ENCODE measurements around the gene RAI14.

The RAI14 gene

DNA sequence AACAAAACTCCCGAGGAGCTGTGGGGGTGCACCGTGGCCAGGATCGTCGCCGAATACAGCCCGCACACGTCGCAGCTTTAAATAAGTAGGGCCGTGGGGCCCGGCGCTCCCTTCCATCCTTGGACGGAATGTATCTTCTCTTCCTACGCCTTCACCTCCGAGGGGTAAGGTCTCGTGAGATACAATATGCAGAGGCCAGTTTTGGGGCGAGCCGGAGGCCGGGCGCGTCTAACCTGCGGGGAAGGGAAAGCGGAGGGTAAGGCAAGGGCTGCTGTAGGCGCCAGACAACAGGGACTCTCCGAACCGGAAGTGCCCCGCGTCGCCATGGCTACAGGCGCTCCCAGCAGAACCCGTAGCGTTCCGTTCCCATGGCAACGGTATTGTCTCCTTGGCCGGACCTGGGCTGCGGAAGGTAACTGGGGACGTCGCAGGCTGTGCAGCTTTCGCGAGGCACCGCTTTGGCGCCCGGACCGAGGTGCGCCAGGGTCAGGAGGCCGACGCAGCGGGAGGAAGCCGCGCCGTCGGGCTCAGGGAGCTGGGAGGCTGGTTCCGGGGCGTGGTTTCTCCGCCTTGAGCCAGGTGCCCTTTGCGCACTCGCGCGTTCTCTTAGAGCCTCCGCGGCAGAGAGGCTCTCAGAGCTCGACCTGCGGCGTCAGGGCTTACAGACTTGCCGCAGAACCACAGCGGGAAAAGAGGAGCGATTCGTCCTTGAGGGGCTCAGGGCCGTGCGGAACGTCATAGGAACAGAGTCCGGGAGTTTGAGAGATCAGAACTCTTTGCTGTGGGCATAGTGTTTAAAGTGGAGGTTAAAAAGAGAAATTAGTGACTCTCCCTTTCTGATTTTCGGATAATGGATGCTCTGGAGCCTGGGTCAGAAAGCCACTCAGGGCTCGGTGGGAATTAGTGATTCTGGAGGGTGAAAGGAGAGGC is 182.9 kb downstream of the RAI14 start, which contains the start of gene TTC23L:
Gene TTC23L, plus strand, starts transcription at position 380 of the 930 bp plus-strand sequence. CDS start 1,508 bp downstream, outside the sequence.
- TF ChIP-seq, protein P1, sequence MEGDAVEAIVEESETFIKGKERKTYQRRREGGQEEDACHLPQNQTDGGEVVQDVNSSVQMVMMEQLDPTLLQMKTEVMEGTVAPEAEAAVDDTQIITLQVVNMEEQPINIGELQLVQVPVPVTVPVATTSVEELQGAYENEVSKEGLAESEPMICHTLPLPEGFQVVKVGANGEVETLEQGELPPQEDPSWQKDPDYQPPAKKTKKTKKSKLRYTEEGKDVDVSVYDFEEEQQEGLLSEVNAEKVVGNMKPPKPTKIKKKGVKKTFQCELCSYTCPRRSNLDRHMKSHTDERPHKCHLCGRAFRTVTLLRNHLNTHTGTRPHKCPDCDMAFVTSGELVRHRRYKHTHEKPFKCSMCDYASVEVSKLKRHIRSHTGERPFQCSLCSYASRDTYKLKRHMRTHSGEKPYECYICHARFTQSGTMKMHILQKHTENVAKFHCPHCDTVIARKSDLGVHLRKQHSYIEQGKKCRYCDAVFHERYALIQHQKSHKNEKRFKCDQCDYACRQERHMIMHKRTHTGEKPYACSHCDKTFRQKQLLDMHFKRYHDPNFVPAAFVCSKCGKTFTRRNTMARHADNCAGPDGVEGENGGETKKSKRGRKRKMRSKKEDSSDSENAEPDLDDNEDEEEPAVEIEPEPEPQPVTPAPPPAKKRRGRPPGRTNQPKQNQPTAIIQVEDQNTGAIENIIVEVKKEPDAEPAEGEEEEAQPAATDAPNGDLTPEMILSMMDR (IDR thresholded peaks at IDR 0.05; ENCODE audit: low read depth, low read length) = no peak
- Histone ChIP-seq H3K4me3 (ENCODE audit: low read depth, low read length) (peak within 1 kb of the TSS; percentile 81), H3K9me3 (ENCODE audit: severe bottlenecking) (no peaks in the 10 kb centered on the region), H3K36me3 (no peaks in the 10 kb centered on the region), H3K27me3 (ENCODE audit: insufficient read depth, low read depth, severe bottlenecking) (no peaks in the 10 kb centered on the region), H3K27ac (peak within 1 kb of the TSS; percentile 64)
- DNase-seq = peak; percentile 93

DNA sequence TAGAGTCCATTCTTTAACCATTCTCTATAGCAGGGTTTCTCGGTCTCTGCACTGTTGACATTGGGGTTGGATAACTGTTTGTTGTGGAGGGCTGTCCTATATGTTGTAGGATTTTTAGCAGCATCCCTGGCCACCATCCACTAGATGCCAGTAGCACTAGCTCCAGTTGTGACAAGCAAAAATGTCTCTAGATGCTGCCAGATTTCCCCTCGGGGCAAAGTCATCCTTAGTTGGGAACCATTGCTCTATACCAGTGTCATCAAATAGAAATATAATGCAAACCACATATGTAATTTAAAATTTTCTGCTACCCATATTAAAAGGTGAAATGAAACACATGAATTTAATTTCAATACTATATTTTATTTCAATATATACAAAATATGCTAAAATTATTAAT is 185.7 kb downstream of the RAI14 start:
- Histone ChIP-seq H3K9me3 (ENCODE audit: severe bottlenecking) (no peaks in the 10 kb centered on the region), H3K4me3 (ENCODE audit: low read depth, low read length) (no peak overlapping the region), H3K36me3 (no peaks in the 10 kb centered on the region), H3K27ac (no peak overlapping the region), H3K27me3 (ENCODE audit: insufficient read depth, low read depth, severe bottlenecking) (no peaks in the 10 kb centered on the region)
- TF ChIP-seq, protein P1 (IDR thresholded peaks at IDR 0.05; ENCODE audit: low read depth, low read length) = no peak
- no peak for DNase-seq

DNA sequence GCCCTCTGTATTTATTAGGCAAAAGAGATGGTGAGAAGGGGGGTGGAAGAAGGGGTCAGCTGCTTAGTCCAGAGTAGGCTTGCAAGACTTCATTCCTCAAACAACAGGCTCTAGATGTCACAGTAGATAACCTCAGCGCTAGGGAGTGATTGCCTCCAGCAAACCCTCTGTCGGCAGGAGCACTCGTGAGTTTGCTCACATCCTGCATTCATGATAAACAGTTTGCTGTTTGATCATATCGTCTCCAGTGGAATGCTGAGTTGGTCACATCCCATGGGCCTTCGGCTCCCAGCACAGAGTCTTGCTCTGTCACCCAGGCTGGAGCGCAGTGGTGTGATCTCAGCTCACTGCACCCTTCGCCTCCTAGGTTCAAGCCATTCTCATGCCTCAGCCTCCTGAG is 186.4 kb downstream of the RAI14 start:
- H3K36me3 ChIP-seq = no peaks in the 10 kb centered on the region
- TF ChIP-seq, protein P1 (IDR thresholded peaks at IDR 0.05; ENCODE audit: low read depth, low read length) = no peak
- no peak overlapping the region for H3K27ac ChIP-seq
- H3K4me3 ChIP-seq (ENCODE audit: low read depth, low read length) = no peak overlapping the region
- no peaks in the 10 kb centered on the region for H3K9me3 ChIP-seq (ENCODE audit: severe bottlenecking)
- H3K27me3 ChIP-seq (ENCODE audit: insufficient read depth, low read depth, severe bottlenecking) = no peaks in the 10 kb centered on the region
- DNase-seq = no peak

DNA sequence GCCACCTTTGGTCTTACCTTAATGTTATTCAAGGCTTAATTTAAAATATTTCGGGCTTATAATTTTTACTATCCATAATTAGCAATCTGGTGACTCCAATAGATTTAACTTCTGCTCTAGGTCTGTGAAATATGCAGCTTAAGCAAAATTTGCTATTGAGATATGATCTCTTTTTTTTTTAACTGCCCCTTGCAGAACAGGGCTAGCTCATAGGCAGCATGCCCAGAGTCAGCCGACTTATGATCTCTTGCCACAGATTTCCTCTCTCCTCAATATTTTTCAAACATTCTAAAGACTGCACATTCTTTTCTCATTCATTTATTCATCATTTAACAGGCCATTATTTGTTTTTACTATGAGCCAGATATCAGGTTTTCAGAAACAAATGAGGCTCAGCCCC is 187.4 kb downstream of the RAI14 start:
- Histone ChIP-seq H3K9me3 (ENCODE audit: severe bottlenecking) (no peaks in the 10 kb centered on the region), H3K4me3 (ENCODE audit: low read depth, low read length) (no peak overlapping the region), H3K36me3 (no peaks in the 10 kb centered on the region), H3K27ac (no peak overlapping the region), H3K27me3 (ENCODE audit: insufficient read depth, low read depth, severe bottlenecking) (no peaks in the 10 kb centered on the region)
- TF ChIP-seq, protein P1 (IDR thresholded peaks at IDR 0.05; ENCODE audit: low read depth, low read length) = no peak
- DNase-seq = no peak

DNA sequence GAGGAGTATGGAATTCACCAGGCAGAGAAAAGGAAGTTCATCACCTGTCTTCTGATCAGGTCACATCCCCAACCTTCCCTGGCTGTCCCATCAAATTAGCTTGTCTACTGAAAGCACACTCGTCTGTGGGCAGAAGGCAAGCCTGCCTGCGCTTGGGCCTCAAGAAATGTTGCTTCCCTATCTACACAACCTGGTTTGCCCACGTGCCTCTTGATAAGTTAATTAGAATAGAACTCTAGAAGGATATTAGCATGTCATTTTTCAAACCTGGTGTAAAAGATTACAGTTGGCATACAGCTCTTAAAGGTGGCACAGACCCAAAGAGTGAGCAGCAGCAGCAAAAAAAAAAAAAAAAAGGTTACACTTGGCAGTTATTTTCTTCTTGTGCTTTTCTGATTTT is 188.0 kb downstream of the RAI14 start:
- no peaks in the 10 kb centered on the region for H3K36me3 ChIP-seq
- H3K27ac ChIP-seq = no peak overlapping the region
- no peaks in the 10 kb centered on the region for H3K9me3 ChIP-seq (ENCODE audit: severe bottlenecking)
- H3K27me3 ChIP-seq (ENCODE audit: insufficient read depth, low read depth, severe bottlenecking) = no peaks in the 10 kb centered on the region
- no peak for DNase-seq
- TF ChIP-seq, protein P1 (IDR thresholded peaks at IDR 0.05; ENCODE audit: low read depth, low read length) = no peak
- no peak overlapping the region for H3K4me3 ChIP-seq (ENCODE audit: low read depth, low read length)

Measured in WERI-Rb-1 (cell line).